ENCODE measurements around the gene ABCG1.

Gene ABCG1

GRCh38 chr21:42188663-42189062, 30.3 kb upstream of the ABCG1 start:
- no peaks in the 10 kb centered on the region for H3K9me3 ChIP-seq (ENCODE audit: severe bottlenecking)
- no peak for ATAC-seq (ENCODE audit: low read depth)
- H3K27ac ChIP-seq (ENCODE audit: poor library complexity, severe bottlenecking), result no peak overlapping the region
- peaks cover 6% of the 10 kb centered on the region for H3K4me1 ChIP-seq (ENCODE audit: insufficient read depth, poor library complexity, severe bottlenecking)
- no peaks in the 10 kb centered on the region for H3K27me3 ChIP-seq (ENCODE audit: insufficient read depth, poor library complexity, severe bottlenecking)
- no peak for DNase-seq (ENCODE audit: low spot score)
- no peak for TF ChIP-seq CTCF (IDR thresholded peaks at IDR 0.05; ENCODE audit: poor library complexity, severe bottlenecking)
- H3K36me3 ChIP-seq (ENCODE audit: low read depth), result no peaks in the 10 kb centered on the region
- H3K4me3 ChIP-seq (ENCODE audit: severe bottlenecking), result no peak overlapping the region

GRCh38 chr21:42189431-42189830, 29.5 kb upstream of the ABCG1 start:
- Histone ChIP-seq H3K4me1 (ENCODE audit: insufficient read depth, poor library complexity, severe bottlenecking) (peaks cover 7% of the 10 kb centered on the region), H3K36me3 (ENCODE audit: low read depth) (no peaks in the 10 kb centered on the region), H3K27ac (ENCODE audit: poor library complexity, severe bottlenecking) (no peak overlapping the region), H3K4me3 (ENCODE audit: severe bottlenecking) (no peak overlapping the region), H3K9me3 (ENCODE audit: severe bottlenecking) (no peaks in the 10 kb centered on the region), H3K27me3 (ENCODE audit: insufficient read depth, poor library complexity, severe bottlenecking) (no peaks in the 10 kb centered on the region)
- TF ChIP-seq CTCF (IDR thresholded peaks at IDR 0.05; ENCODE audit: poor library complexity, severe bottlenecking), result no peak
- ATAC-seq (ENCODE audit: low read depth) (no peak), DNase-seq (ENCODE audit: low spot score) (no peak)

- peaks cover 9% of the 10 kb centered on the region for H3K4me1 ChIP-seq (ENCODE audit: insufficient read depth, poor library complexity, severe bottlenecking)
Measured at GRCh38 chr21:42189860-42190485, 29.0 kb upstream of the ABCG1 start.

GRCh38 chr21:42190486-42190863, 28.5 kb upstream of the ABCG1 start:
- TF ChIP-seq CTCF (IDR thresholded peaks at IDR 0.05; ENCODE audit: poor library complexity, severe bottlenecking), result no peak
- Histone ChIP-seq H3K27ac (ENCODE audit: poor library complexity, severe bottlenecking) (no peak overlapping the region), H3K36me3 (ENCODE audit: low read depth) (no peaks in the 10 kb centered on the region), H3K4me3 (ENCODE audit: severe bottlenecking) (no peak overlapping the region), H3K9me3 (ENCODE audit: severe bottlenecking) (no peaks in the 10 kb centered on the region), H3K27me3 (ENCODE audit: insufficient read depth, poor library complexity, severe bottlenecking) (no peaks in the 10 kb centered on the region), H3K4me1 (ENCODE audit: insufficient read depth, poor library complexity, severe bottlenecking) (peaks cover 13% of the 10 kb centered on the region)
- DNase-seq (ENCODE audit: low spot score) (no peak), ATAC-seq (ENCODE audit: low read depth) (no peak)

More at GRCh38 chr21:42189860-42190485, 29.0 kb upstream of the ABCG1 start:
- Histone ChIP-seq H3K4me3 (ENCODE audit: severe bottlenecking) (no peak overlapping the region), H3K27ac (ENCODE audit: poor library complexity, severe bottlenecking) (no peak overlapping the region), H3K9me3 (ENCODE audit: severe bottlenecking) (no peaks in the 10 kb centered on the region), H3K27me3 (ENCODE audit: insufficient read depth, poor library complexity, severe bottlenecking) (no peaks in the 10 kb centered on the region), H3K36me3 (ENCODE audit: low read depth) (no peaks in the 10 kb centered on the region)
- no peak for TF ChIP-seq CTCF (IDR thresholded peaks at IDR 0.05; ENCODE audit: poor library complexity, severe bottlenecking)
- ATAC-seq (ENCODE audit: low read depth), result no peak
- DNase-seq (ENCODE audit: low spot score), result no peak

- Histone ChIP-seq H3K4me1 (ENCODE audit: insufficient read depth, poor library complexity, severe bottlenecking) (peaks cover 17% of the 10 kb centered on the region), H3K27ac (ENCODE audit: poor library complexity, severe bottlenecking) (no peak overlapping the region), H3K36me3 (ENCODE audit: low read depth) (no peaks in the 10 kb centered on the region), H3K4me3 (ENCODE audit: severe bottlenecking) (no peak overlapping the region), H3K27me3 (ENCODE audit: insufficient read depth, poor library complexity, severe bottlenecking) (no peaks in the 10 kb centered on the region), H3K9me3 (ENCODE audit: severe bottlenecking) (no peaks in the 10 kb centered on the region)
- TF ChIP-seq CTCF (IDR thresholded peaks at IDR 0.05; ENCODE audit: poor library complexity, severe bottlenecking), result no peak
- no peak for ATAC-seq (ENCODE audit: low read depth)
- DNase-seq (ENCODE audit: low spot score), result no peak
Measured at GRCh38 chr21:42191064-42191463, 27.9 kb upstream of the ABCG1 start.
